PC-9 (cell line): ENCODE data around the gene TMEM135. TPM values are rescaled to one million over a fixed set of nuclear protein-coding genes. Genes with fewer than 3 reads are reported as not detected.

Experiments used
- BruUV-seq: library from RNA; stranded (reverse); fragments of 400-500 nt; replicated peaks from 2 replicates; lab custom pipeline; 2021; lab: Mats Ljungman, UMichigan
- CTCF ChIA-PET: fragments of 300-600 bp; sonication (Branson Sonifier 250); formaldehyde crosslinking; loops from one replicate; lab custom pipeline; 2022; ENCODE audit warnings: antibody characterized with exemption; lab: Charles Lee
- POLR2A ChIA-PET: fragments of 300-600 bp; sonication (Branson Sonifier 250); formaldehyde crosslinking; loops from one replicate; lab custom pipeline; 2022; ENCODE audit warnings: antibody characterized with exemption; ENCODE audit not compliant: unreplicated experiment; lab: Charles Lee
- DNase-seq, 2 experiments: peaks; one replicate each; pipeline versions ENCODE4 v3.0.0 to v3.0.0-alpha.2; 2015 to 2022; ENCODE audit warnings: mixed read lengths in 1 of 2
- H2AFZ ChIP-seq: fragments of 200-600 bp; sonication (generic); 2 replicates; pipeline ENCODE4 v1.8.1; 2017; ENCODE audit warnings: antibody characterized with exemption
- H3F3A ChIP-seq: fragments of 200-600 bp; sonication (generic); 2 replicates; pipeline ENCODE4 v1.8.1; 2017; ENCODE audit warnings: antibody characterized with exemption, mild to moderate bottlenecking, low read depth; ENCODE audit not compliant: insufficient read depth
- H3K27ac ChIP-seq: fragments of 200-600 bp; sonication (generic); 2 replicates; pipeline ENCODE4 v1.6.1; 2016; ENCODE audit warnings: mixed run types
- H3K27me3 ChIP-seq: fragments of 200-600 bp; sonication (generic); 2 replicates; pipeline ENCODE4 v1.6.1; 2016; ENCODE audit warnings: low read depth, mixed run types; ENCODE audit not compliant: insufficient read depth
- H3K36me3 ChIP-seq: fragments of 200-600 bp; sonication (generic); 2 replicates; pipeline ENCODE4 v1.6.1; 2016; ENCODE audit warnings: low read depth, mixed run types
- H3K4me1 ChIP-seq: fragments of 200-600 bp; sonication (generic); replicated peaks from 2 replicates; pipeline ENCODE4 v1.6.1; 2016; ENCODE audit warnings: mixed run types; ENCODE audit not compliant: insufficient read depth
- H3K4me2 ChIP-seq: fragments of 200-600 bp; sonication (generic); 2 replicates; pipeline ENCODE4 v1.6.1; 2017; ENCODE audit warnings: mixed run types
- H3K4me3 ChIP-seq: fragments of 200-600 bp; sonication (generic); 2 replicates; pipeline ENCODE4 v1.6.1; 2016; ENCODE audit warnings: mixed run types
- H3K79me2 ChIP-seq: fragments of 200-600 bp; sonication (generic); 2 replicates; pipeline ENCODE4 v1.6.1; 2017; ENCODE audit warnings: low read depth, mixed run types
- H3K9me2 ChIP-seq: fragments of 200-600 bp; sonication (generic); 2 replicates; pipeline ENCODE4 v1.8.1; 2017; ENCODE audit warnings: mild to moderate bottlenecking; ENCODE audit not compliant: insufficient read depth
- H3K9me3 ChIP-seq: fragments of 200-600 bp; sonication (generic); 2 replicates; pipeline ENCODE4 v1.8.1; 2016; ENCODE audit warnings: low read depth; ENCODE audit not compliant: insufficient read depth
- H4K20me1 ChIP-seq: fragments of 200-600 bp; sonication (generic); 2 replicates; pipeline ENCODE4 v1.8.1; 2017; ENCODE audit not compliant: insufficient read depth
- EZH2 ChIP-seq: fragments of 200-600 bp; sonication (generic); IDR thresholded peaks from 2 replicates; pipeline ENCODE4 v1.8.0; 2017; ENCODE audit warnings: antibody characterized with exemption, low read depth
- intact Hi-C: fragments of 100-400 bp; cut with micrococcal nuclease; formaldehyde crosslinking; loops from one replicate; pipeline ENCODE4 v1.10.0; 2022; ENCODE audit not compliant: unreplicated experiment
- total RNA-seq: library from RNA; stranded (reverse); gene quantifications from 2 replicates; pipeline ENCODE4 v1.2.3, GENCODE V29; 2021
- TF ChIP-seq, protein P1 (sequence below): fragments of 200-600 bp; sonication (generic); conservative IDR thresholded peaks from 2 replicates; pipeline ENCODE4 v1.6.1; 2017; ENCODE audit warnings: mixed run types, antibody characterized with exemption, mild to moderate bottlenecking, moderate library complexity

The TMEM135 gene
- total RNA-seq, 1 experiment from 2014 or later, result 42.0 TPM

DNA sequence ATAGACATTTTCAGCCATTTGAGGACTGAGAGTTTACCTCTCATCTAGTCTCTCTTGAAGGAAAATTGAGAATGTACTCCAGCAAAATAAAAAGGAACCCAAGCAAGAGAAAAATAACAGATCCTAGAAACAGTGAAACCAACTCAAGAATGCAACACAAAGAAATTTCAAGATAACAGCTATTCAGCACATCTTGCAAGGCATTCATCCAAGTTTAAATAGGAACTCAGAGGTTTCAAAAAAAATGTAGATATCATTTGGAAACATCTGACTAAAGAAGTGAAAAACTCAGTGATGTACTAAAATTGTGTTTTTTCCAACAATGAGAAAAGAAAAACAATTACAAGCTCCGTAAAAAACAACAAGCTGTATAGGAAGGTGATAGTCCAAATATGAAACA, 76.4 kb downstream of the TMEM135 start:
- Histone ChIP-seq H3K4me1 (no peaks in the 10 kb centered on the region), H3K36me3 (no peaks in the 10 kb centered on the region), H3K4me2 (no peak overlapping the region), H3F3A (no peaks in the 10 kb centered on the region), H4K20me1 (0 out of 2 replicates have a peak, but pooled peaks cover 10% of the 10 kb centered on the region), H3K27ac (no peak overlapping the region), H3K27me3 (no peaks in the 10 kb centered on the region), H3K9me3 (no peaks in the 10 kb centered on the region), H2AFZ (no peak overlapping the region), H3K4me3 (no peak overlapping the region), H3K79me2 (peaks cover 13% of the 10 kb centered on the region; the same call in 1 of the 2 replicates), H3K9me2 (no peaks in the 10 kb centered on the region)
- intact Hi-C loops, result no loop called here
- ChIA-PET CTCF (no interaction called here), POLR2A (interaction anchor here (0.6 kb wide), 1 partner anchor 159 kb away, joined by 4 read pairs; no protein-coding TSS in a partner anchor)
- BruUV-seq, result no TSS peak
- DNase-seq, result no peak
- TF ChIP-seq, protein P1, sequence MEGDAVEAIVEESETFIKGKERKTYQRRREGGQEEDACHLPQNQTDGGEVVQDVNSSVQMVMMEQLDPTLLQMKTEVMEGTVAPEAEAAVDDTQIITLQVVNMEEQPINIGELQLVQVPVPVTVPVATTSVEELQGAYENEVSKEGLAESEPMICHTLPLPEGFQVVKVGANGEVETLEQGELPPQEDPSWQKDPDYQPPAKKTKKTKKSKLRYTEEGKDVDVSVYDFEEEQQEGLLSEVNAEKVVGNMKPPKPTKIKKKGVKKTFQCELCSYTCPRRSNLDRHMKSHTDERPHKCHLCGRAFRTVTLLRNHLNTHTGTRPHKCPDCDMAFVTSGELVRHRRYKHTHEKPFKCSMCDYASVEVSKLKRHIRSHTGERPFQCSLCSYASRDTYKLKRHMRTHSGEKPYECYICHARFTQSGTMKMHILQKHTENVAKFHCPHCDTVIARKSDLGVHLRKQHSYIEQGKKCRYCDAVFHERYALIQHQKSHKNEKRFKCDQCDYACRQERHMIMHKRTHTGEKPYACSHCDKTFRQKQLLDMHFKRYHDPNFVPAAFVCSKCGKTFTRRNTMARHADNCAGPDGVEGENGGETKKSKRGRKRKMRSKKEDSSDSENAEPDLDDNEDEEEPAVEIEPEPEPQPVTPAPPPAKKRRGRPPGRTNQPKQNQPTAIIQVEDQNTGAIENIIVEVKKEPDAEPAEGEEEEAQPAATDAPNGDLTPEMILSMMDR, result no peak
- TF ChIP-seq EZH2, result no peak

GRCh38 chr11:87116185-87116584, 78.5 kb downstream of the TMEM135 start:
- ChIA-PET CTCF (no interaction called here), POLR2A (no interaction called here)
- Histone ChIP-seq H3F3A (no peaks in the 10 kb centered on the region), H3K27me3 (no peaks in the 10 kb centered on the region), H3K4me2 (no peak overlapping the region), H3K9me3 (no peaks in the 10 kb centered on the region), H3K4me3 (no peak overlapping the region), H3K4me1 (no peaks in the 10 kb centered on the region; the same call in 1 of the 2 replicates), H3K79me2 (0 out of 2 replicates have a peak, but pooled peaks cover 7% of the 10 kb centered on the region), H3K9me2 (no peaks in the 10 kb centered on the region), H2AFZ (no peak overlapping the region), H4K20me1 (0 out of 2 replicates have a peak, but pooled peaks cover 5% of the 10 kb centered on the region), H3K27ac (no peak overlapping the region), H3K36me3 (no peaks in the 10 kb centered on the region)
- BruUV-seq, result no TSS peak
- intact Hi-C loops, result no loop called here
- TF ChIP-seq, protein P1, result no peak
- no peak for TF ChIP-seq EZH2
- DNase-seq, result no peak

DNA sequence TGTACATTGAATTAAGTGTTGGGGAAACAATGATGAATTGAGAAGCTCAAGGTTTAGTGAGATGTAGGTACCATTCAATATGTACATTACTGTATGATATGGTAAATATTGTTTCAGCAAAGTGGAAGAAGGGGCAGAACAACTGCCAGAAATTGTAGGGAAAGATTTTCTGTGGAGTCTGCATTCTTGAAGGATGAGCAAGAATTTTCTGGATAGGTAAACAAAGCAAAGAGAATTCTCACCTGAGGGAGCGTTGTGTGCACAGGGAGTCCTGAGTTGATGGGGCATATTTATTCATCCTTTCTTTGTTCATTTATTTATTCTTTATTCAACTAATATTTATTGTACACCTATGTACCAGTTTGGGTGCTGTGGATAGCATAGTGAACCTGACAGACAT, 83.2 kb downstream of the TMEM135 start:
- TF ChIP-seq, protein P1, result no peak
- TF ChIP-seq EZH2, result no peak
- Histone ChIP-seq H3K27me3 (no peaks in the 10 kb centered on the region), H3K4me1 (no peaks in the 10 kb centered on the region; the same call in 1 of the 2 replicates), H3K4me2 (no peak overlapping the region), H3K9me3 (no peaks in the 10 kb centered on the region), H3K9me2 (no peaks in the 10 kb centered on the region), H3F3A (peaks cover 4% of the 10 kb centered on the region; the same call in 1 of the 2 replicates), H3K4me3 (no peak overlapping the region), H3K79me2 (peaks cover 12% of the 10 kb centered on the region; the same call in 1 of the 2 replicates), H3K27ac (no peak overlapping the region), H3K36me3 (no peaks in the 10 kb centered on the region), H4K20me1 (0 out of 2 replicates have a peak, but pooled peaks cover 6% of the 10 kb centered on the region), H2AFZ (no peak overlapping the region)
- no peak for DNase-seq
- CTCF ChIA-PET, result no interaction called here
- POLR2A ChIA-PET, result no interaction called here
- no TSS peak for BruUV-seq
- intact Hi-C loops, result no loop called here
